Breast epithelium (tissue), 4 donors: ENCODE results near the gene KRT15. TPM values are rescaled to one million over a fixed set of nuclear protein-coding genes. Genes with fewer than 3 reads are reported as not detected.
A peak's percentile ranks its signal among the peaks of the same experiment; 100 is the strongest.

Experiments used
- DNase-seq, 2 donors: peaks; one replicate each; pipeline ENCODE4 v3.0.0-alpha.2; 2019; ENCODE audit warnings: low spot score in 2 of 2
- H3K27ac ChIP-seq, 2 donors: fragments of 200-600 bp; sonication (generic) in 1 of 2; one replicate each; pipeline ENCODE4 v1.5.1; 2016 to 2019; ENCODE audit warnings: mild to moderate bottlenecking in 1 of 2
- H3K27me3 ChIP-seq, 2 donors: fragments of 200-600 bp; sonication (generic) in 1 of 2; one replicate each; pipeline versions ENCODE4 v1.5.1 to v1.6.0; 2017 to 2019; ENCODE audit warnings: control low read depth in 1 of 2, mild to moderate bottlenecking in 1 of 2
- H3K36me3 ChIP-seq: fragments of 200-600 bp; one replicate; pipeline ENCODE4 v1.5.1; 2019
- H3K4me1 ChIP-seq, 2 donors: fragments of 200-600 bp; sonication (generic); one replicate each; pipeline ENCODE4 v1.5.1; 2016 to 2019; ENCODE audit warnings: control low read depth in 1 of 2
- H3K4me3 ChIP-seq, 3 donors: fragments of 200-600 bp; sonication (generic); 1 replicate in 2 of 3; 2 replicates in 1 of 3; pipeline ENCODE4 v1.5.1; 2016 to 2019; ENCODE audit warnings: mild to moderate bottlenecking in 3 of 3, moderate library complexity in 2 of 3
- H3K9me3 ChIP-seq, 2 donors: fragments of 200-600 bp; sonication (generic) in 1 of 2; one replicate each; pipeline ENCODE4 v1.5.1; 2016 to 2019; ENCODE audit warnings: control low read depth in 1 of 2
- POLR2A ChIP-seq: fragments of 450-650 bp; IDR thresholded peaks from one replicate; pipeline ENCODE4 v1.6.1; 2016; ENCODE audit warnings: antibody characterized with exemption, mild to moderate bottlenecking, moderate library complexity
- POLR2AphosphoS5 ChIP-seq, 3 donors: sonication (generic); formaldehyde crosslinking; IDR thresholded peaks; one replicate each; pipeline ENCODE4 v1.6.1; 2017; ENCODE audit warnings: antibody characterized with exemption in 3 of 3
- intact Hi-C: fragments of 100-400 bp; cut with DNase I; formaldehyde crosslinking; loops from one replicate; pipeline ENCODE4 v1.15.1; 2023; ENCODE audit warnings: low total_unique reads
- total RNA-seq, 3 donors: library from RNA; depleted of rRNA; stranded (reverse); fragments of >200 nt; gene quantifications; one replicate each; pipeline ENCODE4 v1.1.0, GENCODE V29; 2016
- TF ChIP-seq, protein P1 (sequence below), 3 donors: fragments of 450-650 bp; IDR thresholded peaks; one replicate each; pipeline ENCODE4 v1.5.1; 2016 to 2017; ENCODE audit warnings: antibody characterized with exemption in 3 of 3, mild to moderate bottlenecking in 3 of 3, moderate library complexity in 3 of 3

KRT15 gene
- total RNA-seq, 3 donors from 2014 or later, result 0.80 to 2,244 (median 331) TPM

- no peak for DNase-seq
- TF ChIP-seq, protein P1, sequence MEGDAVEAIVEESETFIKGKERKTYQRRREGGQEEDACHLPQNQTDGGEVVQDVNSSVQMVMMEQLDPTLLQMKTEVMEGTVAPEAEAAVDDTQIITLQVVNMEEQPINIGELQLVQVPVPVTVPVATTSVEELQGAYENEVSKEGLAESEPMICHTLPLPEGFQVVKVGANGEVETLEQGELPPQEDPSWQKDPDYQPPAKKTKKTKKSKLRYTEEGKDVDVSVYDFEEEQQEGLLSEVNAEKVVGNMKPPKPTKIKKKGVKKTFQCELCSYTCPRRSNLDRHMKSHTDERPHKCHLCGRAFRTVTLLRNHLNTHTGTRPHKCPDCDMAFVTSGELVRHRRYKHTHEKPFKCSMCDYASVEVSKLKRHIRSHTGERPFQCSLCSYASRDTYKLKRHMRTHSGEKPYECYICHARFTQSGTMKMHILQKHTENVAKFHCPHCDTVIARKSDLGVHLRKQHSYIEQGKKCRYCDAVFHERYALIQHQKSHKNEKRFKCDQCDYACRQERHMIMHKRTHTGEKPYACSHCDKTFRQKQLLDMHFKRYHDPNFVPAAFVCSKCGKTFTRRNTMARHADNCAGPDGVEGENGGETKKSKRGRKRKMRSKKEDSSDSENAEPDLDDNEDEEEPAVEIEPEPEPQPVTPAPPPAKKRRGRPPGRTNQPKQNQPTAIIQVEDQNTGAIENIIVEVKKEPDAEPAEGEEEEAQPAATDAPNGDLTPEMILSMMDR (IDR thresholded peaks at IDR 0.05), result no peak
- TF ChIP-seq POLR2A, result no peak
- TF ChIP-seq POLR2AphosphoS5 (IDR thresholded peaks at IDR 0.05), result no peak
- Histone ChIP-seq H3K9me3 (no peaks in the 10 kb centered on the region), H3K4me1 (no peaks in the 10 kb centered on the region), H3K27ac (peak overlapping the region; percentile 41 to 48), H3K27me3 (no peaks in the 10 kb centered on the region), H3K4me3 (no peak overlapping the region), H3K36me3 (no peaks in the 10 kb centered on the region)
- intact Hi-C loops, result no loop called here
These were observed 54.5 kb downstream of the KRT15 start for GRCh38 chr17:41464173-41464572.

GRCh38 chr17:41463746-41464145, 54.9 kb downstream of the KRT15 start:
- H3K36me3 ChIP-seq, result no peaks in the 10 kb centered on the region
- no peaks in the 10 kb centered on the region for H3K4me1 ChIP-seq
- no peak overlapping the region for H3K27ac ChIP-seq
- H3K4me3 ChIP-seq, result no peak overlapping the region
- DNase-seq, result no peak
- TF ChIP-seq POLR2AphosphoS5 (IDR thresholded peaks at IDR 0.05) (no peak), POLR2A (no peak)
- TF ChIP-seq, protein P1 (IDR thresholded peaks at IDR 0.05), result no peak
- H3K9me3 ChIP-seq, result no peaks in the 10 kb centered on the region
- intact Hi-C loops, result no loop called here
- H3K27me3 ChIP-seq, result no peaks in the 10 kb centered on the region

Other genes starting within 250 kb of the KRT15 start
- gene KRTAP9-7, start 243.2 kb downstream of the KRT15 start, total RNA-seq, result not detected
- gene KRTAP29-1, start 216.0 kb downstream of the KRT15 start, total RNA-seq, result not detected
- gene KRTAP16-1, start 209.6 kb downstream of the KRT15 start, total RNA-seq, result not detected
- not detected for gene KRTAP17-1, start 203.2 kb downstream of the KRT15 start, total RNA-seq
- not detected for gene KRT33A, start 168.1 kb downstream of the KRT15 start, total RNA-seq
- not detected for gene KRT33B, start 149.1 kb downstream of the KRT15 start, total RNA-seq
- not detected for gene KRT34, start 136.6 kb downstream of the KRT15 start, total RNA-seq
- not detected for gene KRT31, start 121.3 kb downstream of the KRT15 start, total RNA-seq
- not detected for gene KRT37, start 94.3 kb downstream of the KRT15 start, total RNA-seq
- gene KRT38, start 77.9 kb downstream of the KRT15 start, total RNA-seq, result not detected
- under 1 TPM in 2 of 3 donors, not detected in 1; 0.33 to 0.73 TPM for gene KRT32, start 51.5 kb downstream of the KRT15 start, total RNA-seq
- not detected for gene KRT35, start 37.7 kb downstream of the KRT15 start, total RNA-seq
- gene KRT36, start 29.0 kb downstream of the KRT15 start, total RNA-seq, result not detected
- gene KRT13, start 13.3 kb downstream of the KRT15 start, total RNA-seq, result 1 to 10 TPM in 1 of 3 donors, not detected in 2; 1.6 TPM
- 1,000 to 10,000 TPM in 1 of 3 donors, 100 to 1,000 TPM in 1, 1 to 10 TPM in 1; 6.7 to 1,011 (median 375) TPM for gene KRT19, start 9.4 kb upstream of the KRT15 start, total RNA-seq
- under 1 TPM in 1 of 3 donors, not detected in 2; 0.44 TPM for gene KRT9, start 53.2 kb upstream of the KRT15 start, total RNA-seq
- gene KRT14, start 68.0 kb upstream of the KRT15 start, total RNA-seq, result 100 to 1,000 TPM in 2 of 3 donors, under 1 TPM in 1; 0.80 to 692 (median 388) TPM
- gene KRT16, start 93.9 kb upstream of the KRT15 start, total RNA-seq, result 100 to 1,000 TPM in 1 of 3 donors, 10 to 100 TPM in 1, 1 to 10 TPM in 1; 2.6 to 100 (median 51.8) TPM
- 1,000 to 10,000 TPM in 2 of 3 donors, 1 to 10 TPM in 1; 1.9 to 1,676 (median 1,373) TPM for gene KRT17, start 105.7 kb upstream of the KRT15 start, total RNA-seq
- 100 to 1,000 TPM; 217 to 850 (median 260) TPM for gene EIF1, start 170.0 kb upstream of the KRT15 start, total RNA-seq
- gene GAST, start 193.4 kb upstream of the KRT15 start, total RNA-seq, result not detected
- 1 to 10 TPM in 1 of 3 donors, under 1 TPM in 1, not detected in 1; 0.33 to 2.2 TPM for gene HAP1, start 215.8 kb upstream of the KRT15 start, total RNA-seq